Endodermal cell (in vitro differentiated cells): ENCODE data around the gene NUP62. TPM values are rescaled to one million over a fixed set of nuclear protein-coding genes. Genes with fewer than 3 reads are reported as not detected.
A peak's percentile ranks its signal among the peaks of the same experiment; 100 is the strongest.

ENCODE experiments used
- DNase-seq: peaks from one replicate; pipeline ENCODE4 v3.0.0-alpha.2; 2017
- H3K27ac ChIP-seq: 2 replicates; pipeline ENCODE4 v1.5.1; 2013; ENCODE audit warnings: mild to moderate bottlenecking, low read depth, low read length, moderate library complexity
- H3K27me3 ChIP-seq: 2 replicates; pipeline ENCODE4 v1.6.1; 2013; ENCODE audit warnings: mild to moderate bottlenecking, low read length, moderate library complexity; ENCODE audit not compliant: insufficient read depth, control insufficient read depth, poor library complexity, severe bottlenecking
- H3K36me3 ChIP-seq: 2 replicates; pipeline ENCODE4 v1.7.0; 2013; ENCODE audit warnings: mild to moderate bottlenecking, low read length, moderate library complexity; ENCODE audit not compliant: control insufficient read depth, insufficient read depth
- H3K4me1 ChIP-seq: one replicate; pipeline ENCODE4 v1.7.0; 2013; ENCODE audit warnings: low read length; ENCODE audit not compliant: control insufficient read depth, insufficient read depth
- H3K4me3 ChIP-seq: 2 replicates; pipeline ENCODE4 v1.5.1; 2013; ENCODE audit warnings: mild to moderate bottlenecking, low read length, moderate library complexity
- H3K9ac ChIP-seq: 2 replicates; pipeline ENCODE4 v1.6.1; 2013; ENCODE audit warnings: mild to moderate bottlenecking, low read length, moderate library complexity; ENCODE audit not compliant: poor library complexity, severe bottlenecking; ENCODE audit errors: extremely low read depth
- H3K9me3 ChIP-seq: 2 replicates; pipeline ENCODE4 v1.6.1; 2013; ENCODE audit warnings: mild to moderate bottlenecking, low read length, moderate library complexity; ENCODE audit not compliant: control insufficient read depth
- H3K27ac Mint-ChIP-seq: 2 replicates; pipeline ENCODE4 v1.8.0; 2020; ENCODE audit warnings: mixed read lengths
- H3K27me3 Mint-ChIP-seq: 2 replicates; pipeline ENCODE4 v1.8.0; 2021; ENCODE audit warnings: mild to moderate bottlenecking, mixed read lengths; ENCODE audit not compliant: insufficient read depth
- H3K36me3 Mint-ChIP-seq: 2 replicates; pipeline ENCODE4 v1.8.0; 2020; ENCODE audit warnings: low read depth, mixed read lengths
- H3K4me1 Mint-ChIP-seq: 2 replicates; pipeline ENCODE4 v1.8.0; 2020; ENCODE audit warnings: mixed read lengths
- H3K4me3 Mint-ChIP-seq: 2 replicates; pipeline ENCODE4 v1.8.0; 2020; ENCODE audit warnings: mild to moderate bottlenecking, moderate library complexity, mixed read lengths
- H3K9me3 Mint-ChIP-seq: 2 replicates; pipeline ENCODE4 v1.8.0; 2020; ENCODE audit warnings: mild to moderate bottlenecking, mixed read lengths
- WGBS, 2 experiments: methylation state at CpG; one replicate each; pipeline versions ENCODE4 v1.1.5 to v1.1.7; 2013; ENCODE audit warnings: missing lambda C conversion rate in 2 of 2, mixed read lengths in 1 of 2; ENCODE audit not compliant: insufficient coverage in 1 of 2, insufficient read length in 1 of 2; 5-methylcytosine and 5-hydroxymethylcytosine counted together
- total RNA-seq, 2 donors: library from RNA; stranded (reverse); fragmentation: NEBNext Ultra II Directional in 1 of 2; extraction: Animal tissue kit (Norgen Biotek cat#: 25700) in 1 of 2; gene quantifications; 2 replicates in 1 of 2; 3 replicates in 1 of 2; pipeline ENCODE4 v1.2.1, GENCODE V29; 2021
- TF ChIP-seq, protein P1 (sequence below): fragments of 200-600 bp; sonication (generic); conservative IDR thresholded peaks from 2 replicates; pipeline ENCODE4 v1.5.0; 2021; ENCODE audit warnings: antibody characterized with exemption, mild to moderate bottlenecking

Gene NUP62
- total RNA-seq, 2 donors from 2014 or later = 84.9 to 96.4 TPM

DNA sequence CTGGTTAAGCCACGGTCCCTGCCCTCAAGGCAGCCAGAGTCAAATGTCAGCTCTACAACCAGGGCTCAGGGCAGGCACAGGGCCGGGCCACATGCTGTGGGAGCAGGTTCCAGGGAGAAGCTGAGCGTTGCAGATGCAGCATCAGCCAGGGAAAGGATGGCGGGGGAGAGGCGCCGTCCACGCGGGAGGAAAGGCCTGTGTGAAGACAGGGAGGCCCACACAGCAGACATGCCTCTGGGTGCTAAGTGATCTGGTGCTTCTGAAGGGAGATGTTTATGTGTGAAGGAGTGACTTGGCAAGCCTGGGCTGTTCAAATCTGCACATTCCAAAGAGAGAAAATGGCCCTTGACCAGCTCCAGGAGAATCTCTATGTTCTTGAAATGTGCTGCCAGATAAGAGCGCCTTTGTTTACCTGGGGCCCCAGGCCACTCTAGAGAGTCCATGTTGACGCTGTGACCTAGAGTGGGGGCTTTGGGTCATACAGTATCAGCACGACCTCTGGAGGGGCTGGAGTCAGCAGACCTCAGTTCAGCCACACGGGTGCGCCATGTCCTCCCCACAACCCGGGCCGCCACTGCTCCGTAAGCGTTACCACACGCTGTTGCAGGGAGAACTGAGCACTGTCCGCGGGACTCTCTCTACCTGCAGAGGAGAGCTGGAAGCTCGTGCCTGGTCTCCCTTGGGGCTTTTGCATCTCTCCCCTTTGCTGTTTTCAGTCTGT is 16.2 kb downstream of the NUP62 start:
- TF ChIP-seq, protein P1, sequence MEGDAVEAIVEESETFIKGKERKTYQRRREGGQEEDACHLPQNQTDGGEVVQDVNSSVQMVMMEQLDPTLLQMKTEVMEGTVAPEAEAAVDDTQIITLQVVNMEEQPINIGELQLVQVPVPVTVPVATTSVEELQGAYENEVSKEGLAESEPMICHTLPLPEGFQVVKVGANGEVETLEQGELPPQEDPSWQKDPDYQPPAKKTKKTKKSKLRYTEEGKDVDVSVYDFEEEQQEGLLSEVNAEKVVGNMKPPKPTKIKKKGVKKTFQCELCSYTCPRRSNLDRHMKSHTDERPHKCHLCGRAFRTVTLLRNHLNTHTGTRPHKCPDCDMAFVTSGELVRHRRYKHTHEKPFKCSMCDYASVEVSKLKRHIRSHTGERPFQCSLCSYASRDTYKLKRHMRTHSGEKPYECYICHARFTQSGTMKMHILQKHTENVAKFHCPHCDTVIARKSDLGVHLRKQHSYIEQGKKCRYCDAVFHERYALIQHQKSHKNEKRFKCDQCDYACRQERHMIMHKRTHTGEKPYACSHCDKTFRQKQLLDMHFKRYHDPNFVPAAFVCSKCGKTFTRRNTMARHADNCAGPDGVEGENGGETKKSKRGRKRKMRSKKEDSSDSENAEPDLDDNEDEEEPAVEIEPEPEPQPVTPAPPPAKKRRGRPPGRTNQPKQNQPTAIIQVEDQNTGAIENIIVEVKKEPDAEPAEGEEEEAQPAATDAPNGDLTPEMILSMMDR = peak; percentile 63
- H3K27me3 ChIP-seq = no peaks in the 10 kb centered on the region
- H3K27ac Mint-ChIP-seq = peak overlapping the region; percentile 18
- H3K4me3 ChIP-seq = no peak overlapping the region
- H3K27me3 Mint-ChIP-seq = no peaks in the 10 kb centered on the region
- H3K9ac ChIP-seq = no peak overlapping the region
- 95 to 96% methylated on average over 21 of the region's 21 CpGs for WGBS, 2 experiments
- no peaks in the 10 kb centered on the region for H3K9me3 ChIP-seq
- H3K9me3 Mint-ChIP-seq = peaks cover 6% of the 10 kb centered on the region
- H3K36me3 Mint-ChIP-seq = peaks cover 82% of the 10 kb centered on the region
- H3K27ac ChIP-seq = no peak overlapping the region
- no peaks in the 10 kb centered on the region for H3K4me1 Mint-ChIP-seq
- H3K36me3 ChIP-seq = peaks cover 75% of the 10 kb centered on the region
- no peaks in the 10 kb centered on the region for H3K4me1 ChIP-seq
- DNase-seq = peak; percentile 80
- no peak overlapping the region for H3K4me3 Mint-ChIP-seq

DNA sequence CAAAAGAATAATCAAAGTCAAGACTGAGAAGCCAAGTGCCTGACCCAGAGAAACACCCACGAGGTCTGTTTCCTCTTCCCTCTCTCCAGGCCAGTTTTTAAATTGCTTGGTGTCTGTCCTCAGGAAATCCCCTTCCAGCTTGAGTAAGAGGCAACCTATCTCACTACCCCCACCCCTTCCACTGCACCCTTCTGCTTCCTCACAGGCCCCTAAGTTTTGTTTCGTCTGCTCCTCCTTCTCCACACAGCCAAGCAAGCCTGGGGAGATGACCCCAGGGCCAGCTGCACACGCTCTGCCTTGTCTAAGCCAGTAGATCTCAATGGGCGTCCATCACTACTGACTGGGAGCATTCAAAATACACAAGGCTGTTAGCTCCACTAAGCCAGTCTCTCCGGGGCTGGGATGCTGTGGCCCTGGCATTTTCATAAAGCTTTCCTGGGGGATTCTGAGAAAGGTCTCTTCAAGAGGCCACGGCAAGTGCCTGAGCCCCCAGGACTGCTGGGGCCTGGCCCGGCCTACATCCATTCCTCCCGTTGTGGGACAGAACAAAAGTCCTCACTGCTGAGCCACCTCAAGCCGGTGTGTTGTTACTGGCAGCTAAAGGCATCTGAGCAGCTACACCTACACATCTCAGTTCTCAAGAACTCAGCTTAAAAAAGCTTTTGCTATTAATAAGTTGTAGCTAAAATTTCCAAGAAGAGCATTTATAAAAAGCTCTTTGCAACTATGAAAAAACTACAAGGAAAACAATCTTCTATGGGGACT is 17.7 kb downstream of the NUP62 start:
- Mint-ChIP-seq H3K27me3 (no peaks in the 10 kb centered on the region), H3K4me1 (no peaks in the 10 kb centered on the region), H3K4me3 (no peak overlapping the region), H3K27ac (no peak overlapping the region), H3K36me3 (peaks cover 83% of the 10 kb centered on the region), H3K9me3 (peaks cover 5% of the 10 kb centered on the region)
- H3K36me3 ChIP-seq = peaks cover 68% of the 10 kb centered on the region
- no peak overlapping the region for H3K4me3 ChIP-seq
- H3K27me3 ChIP-seq = no peaks in the 10 kb centered on the region
- WGBS, 2 experiments = 84 to 90% methylated on average over 8 to 9 of the region's 9 CpGs
- H3K9ac ChIP-seq = no peak overlapping the region
- no peak overlapping the region for H3K27ac ChIP-seq
- TF ChIP-seq, protein P1 = no peak
- H3K4me1 ChIP-seq = no peaks in the 10 kb centered on the region
- no peak for DNase-seq
- no peaks in the 10 kb centered on the region for H3K9me3 ChIP-seq

DNA sequence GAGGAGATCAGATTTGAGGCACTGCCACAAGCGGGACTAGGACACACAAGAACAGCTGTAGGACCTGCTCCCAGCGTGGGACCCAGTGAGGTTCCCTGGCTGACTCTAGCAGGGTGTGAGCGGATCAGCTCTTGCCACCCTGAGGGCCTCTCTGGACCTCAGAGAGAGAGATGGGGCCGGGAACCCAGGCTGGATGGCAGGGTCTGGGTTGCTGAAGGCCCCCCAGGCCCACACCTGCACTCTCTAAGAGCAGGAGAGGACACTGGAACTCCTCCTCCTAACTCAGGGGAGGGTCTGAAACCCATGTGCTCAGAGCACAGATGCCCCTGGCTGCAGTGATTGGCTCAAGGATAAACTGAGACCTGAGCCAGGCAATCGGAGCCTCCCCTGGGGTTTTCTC is 19.1 kb downstream of the NUP62 start:
- no peak overlapping the region for H3K9ac ChIP-seq
- Mint-ChIP-seq H3K36me3 (peaks cover 82% of the 10 kb centered on the region), H3K4me1 (no peaks in the 10 kb centered on the region), H3K27ac (no peak overlapping the region), H3K9me3 (no peaks in the 10 kb centered on the region), H3K27me3 (no peaks in the 10 kb centered on the region), H3K4me3 (no peak overlapping the region)
- 93 to 100% methylated on average over 2 to 5 of the region's 5 CpGs for WGBS, 2 experiments
- H3K27me3 ChIP-seq = no peaks in the 10 kb centered on the region
- H3K27ac ChIP-seq = no peak overlapping the region
- DNase-seq = no peak
- TF ChIP-seq, protein P1 = no peak
- H3K4me3 ChIP-seq = no peak overlapping the region
- peaks cover 64% of the 10 kb centered on the region for H3K36me3 ChIP-seq
- no peaks in the 10 kb centered on the region for H3K9me3 ChIP-seq
- H3K4me1 ChIP-seq = no peaks in the 10 kb centered on the region
